Peyer's patch (tissue), 4 donors: ENCODE data around the gene CTNNA2.

Experiments used
- POLR2A ChIP-seq, 2 donors: fragments of 450-650 bp; IDR thresholded peaks; one replicate each; pipeline ENCODE4 v1.5.1; 2017; ENCODE audit warnings: antibody characterized with exemption in 2 of 2, mild to moderate bottlenecking in 2 of 2, moderate library complexity in 2 of 2
- TF ChIP-seq, protein P1 (sequence below), 6 experiments: fragments of 450-650 bp in 4 of 6; fragments of 200-600 bp in 2 of 6; sonication (generic) in 1 of 6; IDR thresholded peaks; one replicate each; pipeline ENCODE4 v1.5.1; 2017 to 2019; ENCODE audit warnings: antibody characterized with exemption in 6 of 6, mild to moderate bottlenecking in 3 of 6, moderate library complexity in 1 of 6

DNA sequence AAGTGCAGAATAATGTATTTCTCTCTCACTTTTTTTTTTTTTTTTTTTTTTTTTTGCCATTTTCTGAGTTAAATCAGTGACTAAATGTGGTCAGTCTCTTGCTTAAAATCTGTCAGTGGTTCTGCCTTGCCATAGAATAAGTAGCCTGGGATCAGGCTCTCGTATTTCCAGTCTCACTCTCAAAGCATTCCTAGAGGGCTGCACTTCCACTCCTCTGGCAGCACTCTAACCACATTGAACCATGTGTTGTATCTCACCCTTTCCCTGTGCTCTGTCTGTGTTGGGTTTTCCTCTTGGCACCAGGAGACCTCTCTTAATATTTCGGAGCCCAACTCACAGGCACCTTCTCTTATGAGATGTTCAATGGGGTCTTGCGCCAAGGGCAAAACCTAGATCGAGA is 304.4 kb downstream of the CTNNA2 start:
- TF ChIP-seq, protein P1, sequence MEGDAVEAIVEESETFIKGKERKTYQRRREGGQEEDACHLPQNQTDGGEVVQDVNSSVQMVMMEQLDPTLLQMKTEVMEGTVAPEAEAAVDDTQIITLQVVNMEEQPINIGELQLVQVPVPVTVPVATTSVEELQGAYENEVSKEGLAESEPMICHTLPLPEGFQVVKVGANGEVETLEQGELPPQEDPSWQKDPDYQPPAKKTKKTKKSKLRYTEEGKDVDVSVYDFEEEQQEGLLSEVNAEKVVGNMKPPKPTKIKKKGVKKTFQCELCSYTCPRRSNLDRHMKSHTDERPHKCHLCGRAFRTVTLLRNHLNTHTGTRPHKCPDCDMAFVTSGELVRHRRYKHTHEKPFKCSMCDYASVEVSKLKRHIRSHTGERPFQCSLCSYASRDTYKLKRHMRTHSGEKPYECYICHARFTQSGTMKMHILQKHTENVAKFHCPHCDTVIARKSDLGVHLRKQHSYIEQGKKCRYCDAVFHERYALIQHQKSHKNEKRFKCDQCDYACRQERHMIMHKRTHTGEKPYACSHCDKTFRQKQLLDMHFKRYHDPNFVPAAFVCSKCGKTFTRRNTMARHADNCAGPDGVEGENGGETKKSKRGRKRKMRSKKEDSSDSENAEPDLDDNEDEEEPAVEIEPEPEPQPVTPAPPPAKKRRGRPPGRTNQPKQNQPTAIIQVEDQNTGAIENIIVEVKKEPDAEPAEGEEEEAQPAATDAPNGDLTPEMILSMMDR (IDR thresholded peaks at IDR 0.05), result no peak
- TF ChIP-seq POLR2A (IDR thresholded peaks at IDR 0.05), result no peak
